ENCODE data around the gene SLF2.

SLF2 gene

DNA sequence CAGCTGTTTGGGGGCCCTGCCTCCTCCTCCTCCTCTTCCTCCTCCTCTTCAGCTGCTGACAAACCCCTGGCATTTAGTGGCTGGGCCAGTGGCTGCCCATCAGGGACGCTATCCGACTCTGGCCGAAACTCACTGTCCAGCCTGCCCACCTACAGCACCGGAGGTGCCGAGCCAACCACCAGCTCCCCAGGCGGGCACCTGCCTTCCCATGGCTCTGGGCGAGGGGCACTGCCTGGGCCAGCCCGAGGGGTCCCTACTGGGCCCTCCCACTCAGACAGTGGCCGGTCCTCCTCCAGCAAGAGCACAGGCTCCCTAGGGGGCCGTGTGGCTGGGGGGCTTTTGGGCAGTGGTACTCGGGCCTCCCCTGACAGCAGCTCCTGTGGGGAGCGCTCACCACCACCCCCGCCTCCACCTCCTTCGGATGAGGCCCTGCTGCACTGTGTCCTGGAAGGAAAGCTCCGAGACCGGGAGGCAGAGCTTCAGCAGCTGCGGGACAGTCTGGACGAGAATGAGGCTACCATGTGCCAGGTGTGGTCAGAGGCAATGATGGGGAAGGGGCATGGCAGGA lies 91.0 kb downstream of the SLF2 start:
- TF ChIP-seq, protein P1, sequence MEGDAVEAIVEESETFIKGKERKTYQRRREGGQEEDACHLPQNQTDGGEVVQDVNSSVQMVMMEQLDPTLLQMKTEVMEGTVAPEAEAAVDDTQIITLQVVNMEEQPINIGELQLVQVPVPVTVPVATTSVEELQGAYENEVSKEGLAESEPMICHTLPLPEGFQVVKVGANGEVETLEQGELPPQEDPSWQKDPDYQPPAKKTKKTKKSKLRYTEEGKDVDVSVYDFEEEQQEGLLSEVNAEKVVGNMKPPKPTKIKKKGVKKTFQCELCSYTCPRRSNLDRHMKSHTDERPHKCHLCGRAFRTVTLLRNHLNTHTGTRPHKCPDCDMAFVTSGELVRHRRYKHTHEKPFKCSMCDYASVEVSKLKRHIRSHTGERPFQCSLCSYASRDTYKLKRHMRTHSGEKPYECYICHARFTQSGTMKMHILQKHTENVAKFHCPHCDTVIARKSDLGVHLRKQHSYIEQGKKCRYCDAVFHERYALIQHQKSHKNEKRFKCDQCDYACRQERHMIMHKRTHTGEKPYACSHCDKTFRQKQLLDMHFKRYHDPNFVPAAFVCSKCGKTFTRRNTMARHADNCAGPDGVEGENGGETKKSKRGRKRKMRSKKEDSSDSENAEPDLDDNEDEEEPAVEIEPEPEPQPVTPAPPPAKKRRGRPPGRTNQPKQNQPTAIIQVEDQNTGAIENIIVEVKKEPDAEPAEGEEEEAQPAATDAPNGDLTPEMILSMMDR (IDR thresholded peaks at IDR 0.05): no peak

DNA sequence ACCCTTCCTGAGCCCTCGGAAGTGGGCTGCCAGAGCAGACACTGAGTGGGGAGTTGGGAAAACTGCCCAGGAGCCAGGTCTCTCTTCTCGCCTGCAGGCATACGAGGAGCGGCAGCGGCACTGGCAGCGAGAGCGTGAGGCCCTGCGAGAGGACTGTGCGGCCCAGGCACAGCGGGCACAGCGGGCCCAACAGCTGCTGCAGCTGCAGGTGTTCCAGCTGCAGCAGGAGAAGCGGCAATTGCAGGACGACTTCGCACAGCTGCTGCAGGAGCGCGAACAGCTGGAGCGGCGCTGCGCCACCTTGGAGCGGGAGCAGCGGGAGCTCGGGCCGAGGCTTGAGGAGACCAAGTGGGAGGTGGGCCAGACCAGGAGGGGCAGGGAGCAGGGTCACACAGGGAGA lies 92.6 kb downstream of the SLF2 start:
- TF ChIP-seq, protein P1 (IDR thresholded peaks at IDR 0.05): no peak

- TF ChIP-seq, protein P1 (IDR thresholded peaks at IDR 0.05): no peak
These were observed 93.3 kb downstream of the SLF2 start for GRCh38 chr10:101005869-101006567.

GRCh38 chr10:101006593-101007098 lies 93.9 kb downstream of the SLF2 start:
- TF ChIP-seq, protein P1 (IDR thresholded peaks at IDR 0.05): no peak

- TF ChIP-seq, protein P1 (IDR thresholded peaks at IDR 0.05): no peak
These were observed 94.4 kb downstream of the SLF2 start for GRCh38 chr10:101007099-101007711.

GRCh38 chr10:101007915-101008822 lies 95.4 kb downstream of the SLF2 start:
- TF ChIP-seq, protein P1 (IDR thresholded peaks at IDR 0.05): no peak

- TF ChIP-seq, protein P1 (IDR thresholded peaks at IDR 0.05): no peak
These were observed 96.2 kb downstream of the SLF2 start for GRCh38 chr10:101008823-101009423.

Measured in LNCAP (cell line).